Measurements from ENCODE around the gene SFMBT2. TPM values are rescaled to one million over a fixed set of nuclear protein-coding genes. Genes with fewer than 3 reads are reported as not detected.

SFMBT2 gene
- total RNA-seq, 1 experiment from 2014 or later, result 1.3 TPM

DNA sequence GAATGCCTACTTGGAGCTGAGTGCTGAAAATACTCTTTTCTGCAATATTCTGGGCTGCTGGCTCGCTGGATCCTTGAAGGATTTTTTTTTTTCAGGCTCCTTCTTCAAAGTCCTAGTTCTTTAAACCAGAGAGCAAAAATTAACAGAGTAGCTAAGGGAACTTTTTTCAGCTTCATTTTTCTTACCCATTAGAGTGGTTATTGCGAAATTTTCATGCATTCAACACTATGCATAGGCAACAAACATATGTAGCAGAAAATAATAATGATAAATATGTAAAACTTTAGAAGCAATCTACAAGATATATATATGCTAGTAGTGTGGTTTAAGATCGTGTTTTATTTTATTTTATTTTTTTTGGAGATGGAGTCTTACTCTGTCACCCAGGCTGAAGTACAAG lies 264.6 kb downstream of the SFMBT2 start:
- no peak overlapping the region for H3K4me3 ChIP-seq (ENCODE audit: low read depth in 2 of 2, low read length in 2 of 2)
- no peaks in the 10 kb centered on the region for H3K36me3 ChIP-seq (ENCODE audit: control insufficient read depth, insufficient read depth, low read length)
- POLR2A ChIA-PET, result no interaction called here
- ATAC-seq, result no peak
- DNase-seq (ENCODE audit: low read depth, low spot score), result no peak
- no peak overlapping the region for H3K27ac ChIP-seq (ENCODE audit: low read length)
- no peaks in the 10 kb centered on the region for H3K4me1 ChIP-seq (ENCODE audit: control insufficient read depth, insufficient read depth, low read length)
- CTCF ChIA-PET, result no interaction called here
- no peak for TF ChIP-seq CTCF (IDR thresholded peaks at IDR 0.05)
- TF ChIP-seq SIN3A (IDR thresholded peaks at IDR 0.05; ENCODE audit: borderline replicate concordance, insufficient read depth, low read depth, low read length), result no peak
- TF ChIP-seq TCF7L2 (IDR thresholded peaks at IDR 0.05; ENCODE audit: low read depth, low read length), result no peak
- TF ChIP-seq POLR2AphosphoS5 (IDR thresholded peaks at IDR 0.05; ENCODE audit: low read depth, low read length), result no peak
- TF ChIP-seq, protein P1, sequence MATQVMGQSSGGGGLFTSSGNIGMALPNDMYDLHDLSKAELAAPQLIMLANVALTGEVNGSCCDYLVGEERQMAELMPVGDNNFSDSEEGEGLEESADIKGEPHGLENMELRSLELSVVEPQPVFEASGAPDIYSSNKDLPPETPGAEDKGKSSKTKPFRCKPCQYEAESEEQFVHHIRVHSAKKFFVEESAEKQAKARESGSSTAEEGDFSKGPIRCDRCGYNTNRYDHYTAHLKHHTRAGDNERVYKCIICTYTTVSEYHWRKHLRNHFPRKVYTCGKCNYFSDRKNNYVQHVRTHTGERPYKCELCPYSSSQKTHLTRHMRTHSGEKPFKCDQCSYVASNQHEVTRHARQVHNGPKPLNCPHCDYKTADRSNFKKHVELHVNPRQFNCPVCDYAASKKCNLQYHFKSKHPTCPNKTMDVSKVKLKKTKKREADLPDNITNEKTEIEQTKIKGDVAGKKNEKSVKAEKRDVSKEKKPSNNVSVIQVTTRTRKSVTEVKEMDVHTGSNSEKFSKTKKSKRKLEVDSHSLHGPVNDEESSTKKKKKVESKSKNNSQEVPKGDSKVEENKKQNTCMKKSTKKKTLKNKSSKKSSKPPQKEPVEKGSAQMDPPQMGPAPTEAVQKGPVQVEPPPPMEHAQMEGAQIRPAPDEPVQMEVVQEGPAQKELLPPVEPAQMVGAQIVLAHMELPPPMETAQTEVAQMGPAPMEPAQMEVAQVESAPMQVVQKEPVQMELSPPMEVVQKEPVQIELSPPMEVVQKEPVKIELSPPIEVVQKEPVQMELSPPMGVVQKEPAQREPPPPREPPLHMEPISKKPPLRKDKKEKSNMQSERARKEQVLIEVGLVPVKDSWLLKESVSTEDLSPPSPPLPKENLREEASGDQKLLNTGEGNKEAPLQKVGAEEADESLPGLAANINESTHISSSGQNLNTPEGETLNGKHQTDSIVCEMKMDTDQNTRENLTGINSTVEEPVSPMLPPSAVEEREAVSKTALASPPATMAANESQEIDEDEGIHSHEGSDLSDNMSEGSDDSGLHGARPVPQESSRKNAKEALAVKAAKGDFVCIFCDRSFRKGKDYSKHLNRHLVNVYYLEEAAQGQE (IDR thresholded peaks at IDR 0.05; ENCODE audit: insufficient read depth in 1 of 2, low read depth in 2 of 2, low read length in 1 of 2), result no peak
- BruUV-seq (replicated peaks), result no TSS peak
- no peaks in the 10 kb centered on the region for H3K9me3 ChIP-seq (ENCODE audit: control insufficient read depth, insufficient read depth, low read depth, low read length)
- intact Hi-C loops (cut with micrococcal nuclease; ENCODE audit: unreplicated experiment), result no loop called here
- H3K27me3 ChIP-seq (ENCODE audit: control insufficient read depth, insufficient read depth, low read length), result no peaks in the 10 kb centered on the region
- in situ Hi-C loops (cut with HindIII; ENCODE audit: low pct_unique_long_range_greater_than_20kb, low sequenced_read_pairs), result no loop called here

DNA sequence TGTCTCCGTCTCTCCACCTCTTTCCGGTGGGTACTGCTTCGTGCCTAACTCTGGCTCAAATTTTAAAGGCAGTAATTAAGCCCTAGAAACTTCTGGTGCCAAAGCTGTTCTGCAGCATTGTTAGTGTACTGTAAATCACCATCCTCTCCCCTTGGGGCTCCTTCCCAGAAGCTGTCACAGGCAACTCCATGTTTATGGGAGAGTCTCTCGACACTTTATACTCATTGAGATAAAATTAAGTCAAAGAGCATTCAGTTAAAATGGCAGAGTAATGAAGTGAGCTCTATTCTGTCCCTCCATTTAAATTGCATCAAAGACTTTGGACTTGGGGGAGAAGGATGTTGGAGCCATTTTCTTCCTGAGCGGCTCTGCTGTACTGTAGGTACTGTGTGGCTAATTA lies 274.8 kb downstream of the SFMBT2 start:
- no peaks in the 10 kb centered on the region for H3K4me1 ChIP-seq (ENCODE audit: control insufficient read depth, insufficient read depth, low read length)
- BruUV-seq (replicated peaks), result no TSS peak
- no peak for ATAC-seq
- ChIA-PET POLR2A (no interaction called here), CTCF (no interaction called here)
- H3K9me3 ChIP-seq (ENCODE audit: control insufficient read depth, insufficient read depth, low read depth, low read length), result no peaks in the 10 kb centered on the region
- no peaks in the 10 kb centered on the region for H3K36me3 ChIP-seq (ENCODE audit: control insufficient read depth, insufficient read depth, low read length)
- TF ChIP-seq CTCF (IDR thresholded peaks at IDR 0.05), result no peak
- TF ChIP-seq, protein P1 (IDR thresholded peaks at IDR 0.05; ENCODE audit: insufficient read depth in 1 of 2, low read depth in 2 of 2, low read length in 1 of 2), result no peak
- no peak for TF ChIP-seq TCF7L2 (IDR thresholded peaks at IDR 0.05; ENCODE audit: low read depth, low read length)
- TF ChIP-seq SIN3A (IDR thresholded peaks at IDR 0.05; ENCODE audit: borderline replicate concordance, insufficient read depth, low read depth, low read length), result no peak
- TF ChIP-seq POLR2AphosphoS5 (IDR thresholded peaks at IDR 0.05; ENCODE audit: low read depth, low read length), result no peak
- H3K4me3 ChIP-seq (ENCODE audit: low read depth in 2 of 2, low read length in 2 of 2), result no peak overlapping the region
- intact Hi-C loops (cut with micrococcal nuclease; ENCODE audit: unreplicated experiment) (no loop called here), in situ Hi-C loops (cut with HindIII; ENCODE audit: low pct_unique_long_range_greater_than_20kb, low sequenced_read_pairs) (no loop called here)
- H3K27ac ChIP-seq (ENCODE audit: low read length), result no peak overlapping the region
- no peak for DNase-seq (ENCODE audit: low read depth, low spot score)
- no peaks in the 10 kb centered on the region for H3K27me3 ChIP-seq (ENCODE audit: control insufficient read depth, insufficient read depth, low read length)

All from Panc1 (cell line).